Endothelial cell of umbilical vein (primary cell): ENCODE results near the gene PCYOX1L. TPM values are rescaled to one million over a fixed set of nuclear protein-coding genes. Genes with fewer than 3 reads are reported as not detected.

Experiments used
- BruUV-seq: library from RNA; stranded (reverse); fragments of 400-500 nt; replicated peaks from 2 replicates; lab custom pipeline; 2021; lab: Mats Ljungman, UMichigan
- CTCF ChIA-PET: fragments of 300-600, 350-600 bp; sonication (Branson Sonifier 250); formaldehyde crosslinking; loops from one replicate; lab custom pipeline; 2021; ENCODE audit warnings: antibody characterized with exemption, inconsistent platforms; lab: Charles Lee
- POLR2A ChIA-PET: fragments of 300-600, 350-600 bp; sonication (Branson Sonifier 250); formaldehyde crosslinking; loops from one replicate; lab custom pipeline; 2021; ENCODE audit warnings: antibody characterized with exemption, inconsistent platforms; lab: Charles Lee
- DNase-seq: peaks from one replicate; pipeline ENCODE4 v3.0.0-alpha.2; 2011; ENCODE audit warnings: low read depth, low spot score
- FAIRE-seq: peaks from 2 replicates; lab custom pipeline; 2011; peaks lifted over from hg19 to GRCh38; lab: Jason Lieb, UNC
- H2AFZ ChIP-seq: 2 replicates; pipeline ENCODE4 v1.6.0; 2012; ENCODE audit warnings: low read depth, low read length, control low read depth, inconsistent platforms
- H3K27ac ChIP-seq: 2 replicates; pipeline ENCODE4 v1.5.1; 2011; ENCODE audit warnings: low read depth, mild to moderate bottlenecking, control low read depth, low read length, moderate library complexity; ENCODE audit not compliant: insufficient read depth
- H3K27me3 ChIP-seq, 2 experiments: 2 replicates each; pipeline versions ENCODE4 v1.6.0 to v1.6.1; 2011; ENCODE audit warnings: low read length in 2 of 2, mixed read lengths in 1 of 2; ENCODE audit not compliant: control insufficient read depth in 2 of 2, insufficient read depth in 2 of 2
- H3K36me3 ChIP-seq, 2 experiments: 2 replicates in 1 of 2; 3 replicates in 1 of 2; pipeline ENCODE4 v1.5.1; 2011; ENCODE audit warnings: low read length in 2 of 2, mild to moderate bottlenecking in 1 of 2, moderate library complexity in 1 of 2; ENCODE audit not compliant: control insufficient read depth in 2 of 2, insufficient read depth in 2 of 2; ENCODE audit errors: extremely low read depth in 1 of 2
- H3K4me1 ChIP-seq: 3 replicates; pipeline ENCODE4 v1.5.1; 2011; ENCODE audit warnings: mild to moderate bottlenecking, low read length; ENCODE audit not compliant: control insufficient read depth, insufficient read depth; ENCODE audit errors: extremely low read depth
- H3K4me2 ChIP-seq: 2 replicates; pipeline ENCODE4 v1.6.1; 2011; ENCODE audit warnings: low read length, control low read depth, mixed read lengths; ENCODE audit not compliant: insufficient read depth
- H3K4me3 ChIP-seq, 3 experiments: fragments of 200-600 bp in 1 of 3; sonication (generic), shearing (Covaris generic) in 1 of 3; replicated peaks in 1 of 3; 2 replicates each; pipeline ENCODE4 v1.5.1; 2011 to 2016; ENCODE audit warnings: control low read depth in 3 of 3, low read length in 3 of 3, mild to moderate bottlenecking in 2 of 3, inconsistent platforms in 1 of 3, low read depth in 1 of 3, moderate library complexity in 1 of 3; ENCODE audit not compliant: insufficient read depth in 1 of 3
- H3K79me2 ChIP-seq: 2 replicates; pipeline ENCODE4 v1.6.0; 2012; ENCODE audit warnings: low read length, inconsistent platforms; ENCODE audit not compliant: control insufficient read depth, insufficient read depth
- H3K9ac ChIP-seq: replicated peaks from 2 replicates; pipeline ENCODE3; 2011; ENCODE audit warnings: low read length, control low read depth; ENCODE audit not compliant: insufficient read depth; ENCODE audit errors: extremely low read depth
- H3K9me1 ChIP-seq: replicated peaks from 3 replicates; pipeline ENCODE4 v1.6.0; 2011; ENCODE audit warnings: mild to moderate bottlenecking, low read length; ENCODE audit not compliant: control insufficient read depth, insufficient read depth; ENCODE audit errors: extremely low read depth
- H3K9me3 ChIP-seq: replicated peaks from 2 replicates; pipeline ENCODE4 v1.5.1; 2012; ENCODE audit warnings: low read length, inconsistent platforms; ENCODE audit not compliant: control insufficient read depth, insufficient read depth
- H4K20me1 ChIP-seq: replicated peaks from 2 replicates; pipeline ENCODE3; 2011; ENCODE audit warnings: mild to moderate bottlenecking, low read length; ENCODE audit not compliant: control insufficient read depth, insufficient read depth; ENCODE audit errors: extremely low read depth
- CTCF ChIP-seq, 2 donors: IDR thresholded peaks; 1 replicate in 1 of 2; 2 replicates in 1 of 2; pipeline ENCODE4 v1.5.1; 2011; ENCODE audit warnings: low read length in 2 of 2, mild to moderate bottlenecking in 2 of 2, moderate library complexity in 2 of 2, control low read depth in 1 of 2, inconsistent platforms in 1 of 2, low read depth in 1 of 2; ENCODE audit not compliant: insufficient read depth in 1 of 2; ENCODE audit errors: extremely low read depth in 1 of 2
- EZH2 ChIP-seq: IDR thresholded peaks from 2 replicates; pipeline ENCODE4 v1.6.1; 2012; ENCODE audit warnings: borderline replicate concordance, low read depth, mild to moderate bottlenecking, moderate library complexity, low read length, inconsistent platforms; ENCODE audit not compliant: severe bottlenecking
- FOS ChIP-seq: IDR thresholded peaks from 2 replicates; pipeline ENCODE4 v1.6.1; 2011; ENCODE audit warnings: mild to moderate bottlenecking, low read length, moderate library complexity, borderline replicate concordance; ENCODE audit not compliant: insufficient read depth
- GATA2 ChIP-seq: IDR thresholded peaks from 2 replicates; pipeline ENCODE4 v1.7.0; 2011; ENCODE audit warnings: low read depth, mild to moderate bottlenecking, moderate library complexity, mixed read lengths, low read length; ENCODE audit not compliant: insufficient read length, insufficient read depth
- JUN ChIP-seq: IDR thresholded peaks from 2 replicates; pipeline ENCODE4 v1.6.1; 2011; ENCODE audit warnings: borderline replicate concordance, low read depth; ENCODE audit not compliant: insufficient read length, insufficient read depth
- MAX ChIP-seq: IDR thresholded peaks from 2 replicates; pipeline ENCODE4 v1.6.1; 2011; ENCODE audit not compliant: insufficient read depth, insufficient read length
- MYC ChIP-seq: IDR thresholded peaks from one replicate; pipeline ENCODE4 v1.6.1; 2011; ENCODE audit warnings: mild to moderate bottlenecking, low read depth, low read length
- POLR2A ChIP-seq: IDR thresholded peaks from 2 replicates; pipeline ENCODE4 v1.6.1; 2012; ENCODE audit warnings: low read depth, mild to moderate bottlenecking, control low read depth, low read length
- POLR2AphosphoS5 ChIP-seq: IDR thresholded peaks from 2 replicates; pipeline ENCODE4 v1.6.1; 2012; ENCODE audit warnings: low read depth, mild to moderate bottlenecking, control low read depth, low read length, moderate library complexity; ENCODE audit not compliant: insufficient read depth
- dilution Hi-C: fragments of 300-500 bp; cut with MboI; formaldehyde crosslinking; loops from one replicate; pipeline ENCODE4 v1.15.0; 2019; ENCODE audit warnings: low sequenced_read_pairs; ENCODE audit not compliant: extremely low pct_ligation_motif_present
- intact Hi-C: fragments of 100-400 bp; cut with micrococcal nuclease; formaldehyde crosslinking; loops from one replicate; pipeline ENCODE4 v1.10.0; 2022
- polyA plus RNA-seq, 4 experiments: library from polyadenylated mRNA; depleted of rRNA in 3 of 4; stranded (reverse) in 3 of 4; unstranded in 1 of 4; fragments of >200 nt; gene quantifications; 2 replicates each; pipeline versions ENCODE4 v1.2.1 to v1.2.3, GENCODE V29; 2011 to 2012; ENCODE audit warnings: missing spikeins in 1 of 4
- total RNA-seq: library from RNA; stranded (reverse); gene quantifications from 2 replicates; pipeline ENCODE4 v1.2.3, GENCODE V29; 2021

Gene PCYOX1L
- total and polyA plus RNA-seq, 2 donors (not counting 3 experiments of a cell fraction or from before 2014, with no cell fraction given): 23.3 to 28.1 TPM

GRCh38 chr5:149379177-149379761 lies 21.4 kb downstream of the PCYOX1L start, which contains the start of gene IL17B:
Gene IL17B, minus strand, starts transcription at chr5:149379292. Its CDS starts 67 bp downstream, at chr5:149379225.
- CTCF ChIA-PET: interaction anchor here (0.9 to 2.0 kb wide), 6 partner anchors 7 to 186 kb away, joined by 3 to 12 read pairs (median 5); no protein-coding TSS in a partner anchor
- FAIRE-seq: no peak
- H3K4me1 ChIP-seq: no peaks in the 10 kb centered on the region
- TF ChIP-seq POLR2A: no peak
- TF ChIP-seq CTCF (IDR thresholded peaks at IDR 0.05; ENCODE audit: extremely low read depth in 1 of 2, insufficient read depth in 1 of 2, low read depth in 1 of 2, low read length in 2 of 2): no peak
- dilution Hi-C loops: no loop called here
- no peak within 1 kb of the TSS for H3K4me3 ChIP-seq
- H3K9me1 ChIP-seq: no peaks in the 10 kb centered on the region
- POLR2A ChIA-PET: no interaction called here
- H3K27me3 ChIP-seq: no peaks in the 10 kb centered on the region
- H3K4me2 ChIP-seq: no peak within 1 kb of the TSS
- no peak for DNase-seq
- H3K27ac ChIP-seq: no peak within 1 kb of the TSS
- no peak within 1 kb of the TSS for H2AFZ ChIP-seq
- no peaks in the 10 kb centered on the region for H3K9me3 ChIP-seq
- H4K20me1 ChIP-seq: no peaks in the 10 kb centered on the region
- no peaks in the 10 kb centered on the region for H3K79me2 ChIP-seq
- no TSS peak for BruUV-seq
- intact Hi-C loops: no loop called here
- no peaks in the 10 kb centered on the region for H3K36me3 ChIP-seq
- H3K9ac ChIP-seq: no peak within 1 kb of the TSS

- DNase-seq (no peak), FAIRE-seq (no peak)
- Histone ChIP-seq H3K36me3 (no peaks in the 10 kb centered on the region), H3K27me3 (no peaks in the 10 kb centered on the region), H3K79me2 (no peaks in the 10 kb centered on the region), H3K9me1 (no peaks in the 10 kb centered on the region), H3K4me3 (no peak overlapping the region), H3K9me3 (no peaks in the 10 kb centered on the region), H3K9ac (no peak overlapping the region), H2AFZ (no peak overlapping the region), H3K4me1 (no peaks in the 10 kb centered on the region), H3K27ac (no peak overlapping the region), H3K4me2 (no peak overlapping the region), H4K20me1 (no peaks in the 10 kb centered on the region)
- CTCF ChIA-PET: interaction anchor here (0.9 to 2.0 kb wide), 7 partner anchors 8 to 185 kb away, joined by 3 to 12 read pairs (median 5); no protein-coding TSS in a partner anchor
- POLR2A ChIA-PET: no interaction called here
- no TSS peak for BruUV-seq
- dilution Hi-C loops (no loop called here), intact Hi-C loops (no loop called here)
- TF ChIP-seq JUN: no peak
- no peak for TF ChIP-seq MAX
- no peak for TF ChIP-seq POLR2A
- TF ChIP-seq EZH2: no peak
- no peak for TF ChIP-seq MYC
- TF ChIP-seq FOS: no peak
- TF ChIP-seq CTCF (IDR thresholded peaks at IDR 0.05; ENCODE audit: extremely low read depth in 1 of 2, insufficient read depth in 1 of 2, low read depth in 1 of 2, low read length in 2 of 2): no peak
- TF ChIP-seq POLR2AphosphoS5: no peak
- TF ChIP-seq GATA2: no peak
Observed at GRCh38 chr5:149379818-149380374, 22.1 kb downstream of the PCYOX1L start.
